Pons (tissue), 1 donor: Measurements from ENCODE around the gene DGKI.
"Not testable (repeated sequence)": the region's sequence is repeated elsewhere in the genome, so short reads cannot be mapped to it uniquely, and the experiment has no call there.

Source experiments
- DNase-seq: peaks from one replicate; pipeline ENCODE4 v3.0.0-alpha.2; 2016; ENCODE audit warnings: low spot score

Gene DGKI

DNA sequence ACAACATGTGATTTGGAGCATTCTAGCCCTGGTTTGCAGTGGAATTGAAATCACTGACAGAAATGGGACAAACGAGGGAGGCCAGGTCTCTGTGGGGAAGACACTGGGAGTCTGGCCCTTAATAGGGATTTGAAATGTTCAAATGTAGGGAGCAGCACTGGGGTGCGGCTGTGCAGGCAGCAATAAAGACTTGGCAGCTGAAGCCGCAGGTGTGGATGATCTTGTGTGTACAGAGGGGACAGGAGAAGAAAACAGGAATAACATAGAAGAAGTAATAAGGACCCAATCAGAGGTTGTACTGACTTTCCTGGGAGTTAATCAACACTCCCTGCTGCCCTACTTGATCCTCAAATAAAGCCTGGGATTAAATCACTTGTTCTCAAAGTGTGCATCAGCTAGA is 375.6 kb downstream of the DGKI start:
- DNase-seq, result no peak

- DNase-seq, result no peak
Measured at GRCh38 chr7:137469858-137470257, 376.9 kb downstream of the DGKI start.

DNA sequence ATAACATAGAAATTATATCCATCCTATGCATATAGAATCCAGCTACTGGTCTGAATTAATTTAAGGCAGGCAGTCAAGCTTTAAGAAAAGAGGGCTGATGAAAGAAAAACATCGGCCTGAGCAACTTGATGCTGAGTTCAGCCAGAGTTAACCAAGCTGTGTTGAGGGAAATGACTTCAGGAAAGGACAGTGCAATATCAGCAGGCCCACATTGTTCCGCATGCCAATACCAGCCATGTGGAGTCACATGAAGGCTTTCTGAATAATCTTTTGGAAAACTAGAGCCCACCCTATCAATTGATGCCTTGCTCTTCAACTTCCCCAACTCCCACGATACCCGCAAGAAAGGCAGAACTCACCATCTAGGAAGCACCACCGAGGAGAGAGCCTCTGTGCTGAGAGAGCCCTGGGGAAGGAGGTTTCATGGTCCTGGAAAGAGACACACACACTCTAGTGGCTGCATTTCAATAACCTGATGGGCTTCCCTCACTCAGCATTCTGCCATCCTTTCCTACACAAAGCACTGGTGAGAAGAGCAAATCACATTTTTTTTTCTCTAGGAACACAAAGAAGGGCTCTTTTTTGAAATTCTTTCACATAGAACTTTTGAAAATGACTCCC is 377.5 kb downstream of the DGKI start:
- no peak for DNase-seq

- no peak for DNase-seq
Measured at GRCh38 chr7:137462847-137463246, 383.9 kb downstream of the DGKI start.

- no peak for DNase-seq
Measured at GRCh38 chr7:137462074-137462715, 384.6 kb downstream of the DGKI start.

- DNase-seq, result no peak
Measured at GRCh38 chr7:137458399-137458798, 388.4 kb downstream of the DGKI start.

- DNase-seq, result peak; percentile 22
Measured at GRCh38 chr7:137454767-137455166, 392.0 kb downstream of the DGKI start.

- peak; percentile 91 for DNase-seq
Measured at GRCh38 chr7:137454246-137454724, 392.5 kb downstream of the DGKI start.

GRCh38 chr7:137453356-137453755 is 393.4 kb downstream of the DGKI start:
- peak; percentile 94 for DNase-seq

DNA sequence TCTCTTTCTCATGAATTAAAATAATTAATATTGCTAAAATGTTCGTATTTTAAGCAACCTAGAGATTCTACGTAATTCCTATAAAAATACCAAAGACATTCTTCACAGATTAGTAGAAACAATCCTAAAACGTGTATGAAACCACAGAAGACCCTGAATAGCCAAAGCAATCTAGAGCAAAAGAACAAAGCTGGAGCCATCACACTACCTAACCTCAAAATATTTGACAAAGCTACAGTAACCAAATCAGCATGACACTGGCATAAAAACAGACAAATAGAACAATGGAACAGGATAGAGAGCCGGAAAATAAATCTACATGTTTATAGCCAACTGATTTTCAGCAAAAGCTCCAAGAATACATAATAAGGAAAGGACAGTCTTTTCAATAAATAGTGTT is 397.8 kb downstream of the DGKI start:
- no peak for DNase-seq

DNA sequence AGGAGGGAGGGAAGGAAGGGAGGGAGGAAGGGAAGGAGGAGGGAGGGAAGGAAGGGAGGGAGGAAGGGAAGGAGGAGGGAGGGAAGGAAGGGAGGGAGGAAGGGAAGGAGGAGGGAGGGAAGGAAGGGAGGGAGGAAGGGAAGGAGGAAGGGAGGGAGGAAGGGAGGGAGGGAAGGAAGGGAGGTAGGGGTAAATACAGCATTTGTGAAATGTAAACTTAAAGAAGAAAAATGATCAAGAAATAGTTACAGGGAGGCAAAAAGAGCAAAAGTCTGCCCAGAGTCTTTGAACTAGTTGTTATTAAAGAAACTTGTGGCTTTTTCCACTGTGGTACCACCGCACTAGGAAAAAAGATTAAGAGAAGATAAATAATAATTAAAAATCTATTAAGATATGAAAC is 398.2 kb downstream of the DGKI start:
- DNase-seq, result not testable (repeated sequence)

- DNase-seq, result no peak
Measured at GRCh38 chr7:137446025-137446424, 400.7 kb downstream of the DGKI start.

DNA sequence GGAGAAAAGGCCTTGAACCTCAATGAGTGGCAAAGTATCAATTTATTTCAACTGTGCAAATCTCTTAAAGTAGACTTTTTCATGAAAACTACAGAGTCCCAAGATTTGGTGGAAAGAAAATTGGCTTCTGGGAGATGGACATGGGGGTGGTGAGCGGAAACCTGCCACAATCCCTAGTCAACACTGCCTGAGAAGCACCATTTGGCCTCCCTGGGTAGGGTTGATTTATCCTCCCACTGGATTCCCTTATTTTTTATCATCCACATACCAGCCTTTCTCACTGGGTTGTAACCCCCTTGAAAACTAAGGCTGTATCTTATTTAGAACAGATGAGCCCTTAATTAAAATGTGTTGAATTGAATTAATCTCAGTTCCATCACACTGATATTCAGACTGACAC is 401.5 kb downstream of the DGKI start:
- DNase-seq, result no peak

DNA sequence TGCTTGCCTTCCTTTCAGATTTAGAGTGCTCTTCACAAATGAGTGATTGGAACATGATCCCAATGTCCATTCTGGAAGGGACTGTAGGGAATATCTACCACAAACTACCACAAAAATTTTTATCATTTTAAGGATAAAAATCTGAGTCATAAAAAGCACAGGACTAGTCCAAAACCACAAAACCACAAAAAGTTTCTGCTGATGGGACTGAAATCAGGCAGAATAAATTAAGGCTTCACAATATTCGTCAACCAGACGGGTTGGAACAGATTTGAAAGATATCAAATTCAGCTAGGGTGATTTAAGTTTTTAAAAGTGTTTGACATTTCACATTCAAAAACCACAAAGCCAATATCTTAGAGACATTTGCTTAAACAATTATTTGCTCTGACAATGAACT is 403.2 kb downstream of the DGKI start:
- no peak for DNase-seq

DNA sequence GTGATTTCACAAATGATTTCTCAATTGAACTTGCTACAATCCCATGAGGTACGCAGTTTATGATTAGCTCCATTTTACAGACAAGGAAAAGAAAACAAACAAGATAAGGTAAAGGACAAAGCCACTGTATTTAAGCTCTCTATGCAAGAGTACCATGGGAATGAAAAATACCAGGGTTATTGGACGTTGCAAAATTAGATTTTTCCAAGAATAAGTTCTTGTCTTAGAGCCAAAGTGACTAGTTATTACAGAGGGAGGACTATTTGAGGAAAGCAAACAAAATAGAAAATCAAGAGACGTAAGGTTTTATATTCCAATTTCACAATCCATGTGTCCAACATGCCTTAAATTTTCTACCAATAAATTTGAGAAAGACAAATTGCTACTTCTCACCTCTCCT is 405.3 kb downstream of the DGKI start:
- no peak for DNase-seq

DNA sequence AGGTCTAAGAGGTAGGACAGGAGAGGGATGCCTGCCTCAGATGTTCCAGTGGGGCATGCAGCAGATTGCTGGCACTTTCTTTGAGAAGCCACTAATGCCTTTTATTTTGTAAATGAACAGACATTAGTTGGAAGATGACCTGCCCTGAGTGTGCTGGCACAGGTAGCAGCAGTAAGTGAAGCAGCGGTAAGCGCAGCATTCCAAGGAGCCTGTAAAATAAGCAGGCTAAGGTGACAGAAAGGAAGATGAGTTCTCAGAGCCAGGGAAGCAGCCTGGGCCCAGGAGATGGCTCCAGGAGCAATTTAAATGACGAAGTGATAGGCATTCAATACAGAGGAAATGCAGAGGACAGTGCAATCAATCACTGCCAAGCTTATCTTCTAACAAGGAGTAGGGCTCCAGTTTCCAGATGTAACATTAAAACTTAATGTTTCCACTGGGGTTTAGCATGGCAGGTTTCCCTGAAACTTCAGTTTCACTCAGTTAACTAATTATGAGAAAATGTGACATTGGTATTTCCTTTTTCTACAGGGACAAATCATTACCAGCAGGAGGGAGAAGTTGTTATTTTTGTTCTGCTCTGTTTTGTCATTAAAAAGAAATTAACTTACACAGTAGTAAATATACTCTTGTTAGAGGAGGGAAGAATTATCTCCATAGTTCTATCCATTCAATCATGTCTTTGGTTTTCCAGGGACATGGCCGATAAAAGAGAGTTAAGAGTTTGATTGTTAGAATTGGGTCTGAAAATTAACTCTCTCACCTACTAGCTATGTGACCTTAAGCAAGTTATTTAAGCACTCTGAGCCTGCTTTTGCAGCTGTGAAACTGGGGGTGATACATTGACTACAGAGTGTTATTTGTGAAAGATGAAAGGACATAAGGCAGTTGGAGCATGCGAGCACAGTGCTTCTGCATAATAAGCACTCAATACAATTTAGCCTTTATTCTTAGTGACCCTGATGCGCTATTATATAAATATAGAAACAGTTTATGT is 406.6 kb downstream of the DGKI start:
- peak; percentile 93 for DNase-seq

- DNase-seq, result peak; percentile 55
Measured at GRCh38 chr7:137434946-137435345, 411.8 kb downstream of the DGKI start.

DNA sequence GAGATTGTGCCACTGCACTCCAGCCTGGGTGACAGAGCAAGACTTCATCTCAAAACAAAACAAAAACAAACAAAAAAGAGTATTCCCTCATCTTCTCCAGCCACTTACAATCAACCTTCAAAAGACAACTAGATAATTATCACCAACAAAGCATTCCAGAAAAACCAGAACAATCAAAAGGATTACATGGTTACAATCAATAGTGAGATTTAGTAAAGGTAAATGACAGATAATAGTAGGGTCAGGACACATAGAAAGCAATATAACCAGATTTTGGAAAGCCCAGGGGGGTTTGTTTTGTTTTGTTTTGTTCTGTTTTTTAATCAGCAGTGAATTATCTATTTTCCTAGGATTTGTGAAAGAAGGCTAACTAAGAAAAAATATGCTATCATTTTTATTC is 412.2 kb downstream of the DGKI start:
- DNase-seq, result no peak

GRCh38 chr7:137423321-137423720 is 423.5 kb downstream of the DGKI start:
- no peak for DNase-seq

- DNase-seq, result no peak
Measured at GRCh38 chr7:137421366-137421765, 425.4 kb downstream of the DGKI start.

GRCh38 chr7:137418841-137419240 is 427.9 kb downstream of the DGKI start:
- DNase-seq, result peak; percentile 26

DNA sequence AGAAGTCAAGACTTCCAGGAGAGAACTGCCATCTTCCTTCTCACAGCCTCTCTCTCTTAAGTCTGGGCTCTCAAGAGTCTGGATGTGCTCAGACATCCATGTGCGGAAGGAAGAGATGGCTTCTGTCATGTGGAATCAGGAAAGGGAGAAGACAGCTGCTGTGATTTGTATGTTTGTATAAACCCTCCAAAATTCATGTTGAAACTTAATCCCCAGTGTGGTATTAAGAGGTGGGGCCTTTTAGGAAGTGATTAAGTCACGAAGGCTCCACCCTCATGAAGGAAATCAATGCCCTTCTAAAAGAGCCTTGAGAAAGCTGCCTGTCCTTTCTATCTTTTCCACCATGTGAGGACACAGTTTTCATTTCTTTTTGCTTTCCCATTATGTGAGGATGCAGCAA is 429.3 kb downstream of the DGKI start:
- no peak for DNase-seq

GRCh38 chr7:137413901-137414300 is 432.9 kb downstream of the DGKI start:
- DNase-seq, result no peak
